ENCODE data around the gene ARHGAP15. TPM values are rescaled to one million over a fixed set of nuclear protein-coding genes. Genes with fewer than 3 reads are reported as not detected.

Gene ARHGAP15
- total RNA-seq, 1 donor from 2014 or later, result not detected

- H3K27ac Mint-ChIP-seq (ENCODE audit: unreplicated experiment), result no peak overlapping the region
- H3K9me3 Mint-ChIP-seq (ENCODE audit: unreplicated experiment), result no peaks in the 10 kb centered on the region
- Histone ChIP-seq H3K36me3 (ENCODE audit: insufficient read depth, low read length) (no peaks in the 10 kb centered on the region), H4K20me1 (ENCODE audit: insufficient read depth, low read length) (no peaks in the 10 kb centered on the region), H3K4me3 (ENCODE audit: insufficient read depth, low read depth, low read length) (no peak overlapping the region), H3K4me2 (ENCODE audit: low read length) (no peak overlapping the region), H3K27ac (ENCODE audit: low read depth, low read length) (no peak overlapping the region), H3K9me3 (ENCODE audit: insufficient read depth, low read depth, low read length) (no peaks in the 10 kb centered on the region), H3K4me1 (ENCODE audit: insufficient read depth, low read length) (no peaks in the 10 kb centered on the region), H2AFZ (ENCODE audit: low read depth, low read length) (no peak overlapping the region), H3K9ac (ENCODE audit: low read length) (no peak overlapping the region), H3K27me3 (ENCODE audit: insufficient read depth, low read length) (no peaks in the 10 kb centered on the region), H3K79me2 (ENCODE audit: insufficient read depth, low read length) (no peaks in the 10 kb centered on the region)
- TF ChIP-seq CTCF (IDR thresholded peaks at IDR 0.05; ENCODE audit: insufficient read depth, low read depth, low read length) (no peak), EZH2 (IDR thresholded peaks at IDR 0.05; ENCODE audit: insufficient read depth, low read length) (no peak)
- no peaks in the 10 kb centered on the region for H3K4me1 Mint-ChIP-seq (ENCODE audit: low read depth, unreplicated experiment)
- no peaks in the 10 kb centered on the region for H3K27me3 Mint-ChIP-seq (ENCODE audit: low read depth, unreplicated experiment)
- H3K36me3 Mint-ChIP-seq (ENCODE audit: low read depth, unreplicated experiment), result no peaks in the 10 kb centered on the region
- H3K4me3 Mint-ChIP-seq (ENCODE audit: unreplicated experiment), result no peak overlapping the region
- FAIRE-seq (no peak), DNase-seq (ENCODE audit: low read depth) (no peak)
These were observed 334.5 kb downstream of the ARHGAP15 start for GRCh38 chr2:143463719-143464118.

GRCh38 chr2:143466391-143466790 is 337.2 kb downstream of the ARHGAP15 start:
- no peak overlapping the region for H2AFZ ChIP-seq (ENCODE audit: low read depth, low read length)
- no peak overlapping the region for H3K4me3 ChIP-seq (ENCODE audit: insufficient read depth, low read depth, low read length)
- no peaks in the 10 kb centered on the region for H3K9me3 Mint-ChIP-seq (ENCODE audit: unreplicated experiment)
- no peak overlapping the region for H3K27ac Mint-ChIP-seq (ENCODE audit: unreplicated experiment)
- no peaks in the 10 kb centered on the region for H3K36me3 ChIP-seq (ENCODE audit: insufficient read depth, low read length)
- no peaks in the 10 kb centered on the region for H3K79me2 ChIP-seq (ENCODE audit: insufficient read depth, low read length)
- no peak overlapping the region for H3K4me3 Mint-ChIP-seq (ENCODE audit: unreplicated experiment)
- H3K27me3 ChIP-seq (ENCODE audit: insufficient read depth, low read length), result no peaks in the 10 kb centered on the region
- H3K27me3 Mint-ChIP-seq (ENCODE audit: low read depth, unreplicated experiment), result no peaks in the 10 kb centered on the region
- H3K4me1 ChIP-seq (ENCODE audit: insufficient read depth, low read length), result no peaks in the 10 kb centered on the region
- no peaks in the 10 kb centered on the region for H3K9me3 ChIP-seq (ENCODE audit: insufficient read depth, low read depth, low read length)
- H3K27ac ChIP-seq (ENCODE audit: low read depth, low read length), result no peak overlapping the region
- no peak for TF ChIP-seq CTCF (IDR thresholded peaks at IDR 0.05; ENCODE audit: insufficient read depth, low read depth, low read length)
- no peaks in the 10 kb centered on the region for H3K36me3 Mint-ChIP-seq (ENCODE audit: low read depth, unreplicated experiment)
- H3K4me1 Mint-ChIP-seq (ENCODE audit: low read depth, unreplicated experiment), result no peaks in the 10 kb centered on the region
- H3K4me2 ChIP-seq (ENCODE audit: low read length), result no peak overlapping the region
- DNase-seq (ENCODE audit: low read depth) (no peak), FAIRE-seq (no peak)
- H4K20me1 ChIP-seq (ENCODE audit: insufficient read depth, low read length), result no peaks in the 10 kb centered on the region
- H3K9ac ChIP-seq (ENCODE audit: low read length), result no peak overlapping the region

DNA sequence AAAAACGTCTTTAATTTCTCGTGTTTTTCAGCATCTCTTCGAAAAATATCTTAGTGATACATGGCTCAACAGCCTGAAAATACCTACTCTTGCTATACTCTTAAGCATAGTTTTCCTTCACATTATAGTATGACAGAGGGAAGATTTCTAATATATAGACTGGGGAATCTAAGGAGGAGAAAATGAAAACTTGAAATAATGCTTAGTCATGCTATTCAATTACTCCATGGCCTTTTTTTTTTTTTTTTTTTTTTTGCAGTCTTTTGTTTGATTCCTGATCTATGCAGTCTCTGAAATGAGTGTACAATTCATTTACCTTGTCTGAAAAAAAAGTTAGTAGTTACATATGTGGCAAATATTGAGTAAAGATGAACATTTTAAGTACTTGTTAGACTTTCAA is 337.8 kb downstream of the ARHGAP15 start:
- no peaks in the 10 kb centered on the region for H3K4me1 ChIP-seq (ENCODE audit: insufficient read depth, low read length)
- H3K9ac ChIP-seq (ENCODE audit: low read length), result no peak overlapping the region
- H3K9me3 Mint-ChIP-seq (ENCODE audit: unreplicated experiment), result no peaks in the 10 kb centered on the region
- no peaks in the 10 kb centered on the region for H3K9me3 ChIP-seq (ENCODE audit: insufficient read depth, low read depth, low read length)
- no peaks in the 10 kb centered on the region for H3K27me3 Mint-ChIP-seq (ENCODE audit: low read depth, unreplicated experiment)
- no peaks in the 10 kb centered on the region for H3K36me3 ChIP-seq (ENCODE audit: insufficient read depth, low read length)
- no peaks in the 10 kb centered on the region for H4K20me1 ChIP-seq (ENCODE audit: insufficient read depth, low read length)
- no peaks in the 10 kb centered on the region for H3K4me1 Mint-ChIP-seq (ENCODE audit: low read depth, unreplicated experiment)
- no peak overlapping the region for H3K27ac ChIP-seq (ENCODE audit: low read depth, low read length)
- FAIRE-seq (no peak), DNase-seq (ENCODE audit: low read depth) (no peak)
- no peak overlapping the region for H3K4me3 Mint-ChIP-seq (ENCODE audit: unreplicated experiment)
- H3K27me3 ChIP-seq (ENCODE audit: insufficient read depth, low read length), result no peaks in the 10 kb centered on the region
- TF ChIP-seq EZH2 (IDR thresholded peaks at IDR 0.05; ENCODE audit: insufficient read depth, low read length) (no peak), CTCF (IDR thresholded peaks at IDR 0.05; ENCODE audit: insufficient read depth, low read depth, low read length) (no peak)
- H2AFZ ChIP-seq (ENCODE audit: low read depth, low read length), result no peak overlapping the region
- no peak overlapping the region for H3K4me3 ChIP-seq (ENCODE audit: insufficient read depth, low read depth, low read length)
- no peak overlapping the region for H3K27ac Mint-ChIP-seq (ENCODE audit: unreplicated experiment)
- H3K4me2 ChIP-seq (ENCODE audit: low read length), result no peak overlapping the region
- H3K36me3 Mint-ChIP-seq (ENCODE audit: low read depth, unreplicated experiment), result no peaks in the 10 kb centered on the region
- no peaks in the 10 kb centered on the region for H3K79me2 ChIP-seq (ENCODE audit: insufficient read depth, low read length)
